OCI-LY3 (cell line): ENCODE measurements around the gene MUC13.

Experiments
- H2AFZ ChIP-seq: fragments of 200-600, 300-600 bp; shearing (Covaris generic); 2 replicates; pipeline ENCODE4 v1.6.0; 2014; ENCODE audit warnings: antibody characterized with exemption, low read depth, low read length
- H3K27ac ChIP-seq: fragments of 200-600, 300-600 bp; sonication (generic); 2 replicates; pipeline ENCODE4 v1.5.1; 2014; ENCODE audit warnings: mild to moderate bottlenecking, low read length, moderate library complexity, mixed read lengths
- H3K27me3 ChIP-seq: fragments of 200-600, 300-600 bp; sonication (generic); 2 replicates; pipeline ENCODE4 v1.6.1; 2014; ENCODE audit warnings: low read depth, low read length, mixed read lengths
- H3K36me3 ChIP-seq: fragments of 200-600, 300-600 bp; sonication (generic); replicated peaks from 2 replicates; pipeline ENCODE3; 2014; ENCODE audit warnings: low read depth, low read length, mixed read lengths
- H3K4me1 ChIP-seq: fragments of 300-600, 200-600 bp; sonication (generic); 2 replicates; pipeline ENCODE4 v1.6.1; 2014; ENCODE audit warnings: low read length, mixed read lengths
- H3K4me2 ChIP-seq: fragments of 200-600, 300-600 bp; sonication (generic); 2 replicates; pipeline ENCODE4 v1.6.1; 2014; ENCODE audit warnings: low read length, mixed read lengths
- H3K4me3 ChIP-seq: fragments of 300-600, 200-600 bp; sonication (generic); 2 replicates; pipeline ENCODE4 v1.5.1; 2014; ENCODE audit warnings: antibody characterized with exemption, mild to moderate bottlenecking, low read length, moderate library complexity
- H3K79me2 ChIP-seq: fragments of 300-600, 200-600 bp; shearing (Covaris generic); 2 replicates; pipeline ENCODE4 v1.6.1; 2014; ENCODE audit warnings: mild to moderate bottlenecking, low read length, mixed read lengths
- H3K9ac ChIP-seq: fragments of 300-600, 200-600 bp; shearing (Covaris generic); 2 replicates; pipeline ENCODE4 v1.6.0; 2014; ENCODE audit warnings: mild to moderate bottlenecking, low read length, moderate library complexity
- H3K9me3 ChIP-seq: fragments of 200-600, 300-600 bp; shearing (Covaris generic); 2 replicates; pipeline ENCODE4 v1.6.1; 2014; ENCODE audit warnings: low read length, mixed read lengths; ENCODE audit not compliant: insufficient read depth
- H4K20me1 ChIP-seq: fragments of 200-600, 300-600 bp; sonication (generic); 2 replicates; pipeline ENCODE4 v1.6.1; 2016; ENCODE audit warnings: low read length, mixed read lengths; ENCODE audit not compliant: insufficient read depth
- CTCF ChIP-seq: fragments of 200-600, 300-600 bp; sonication (generic); IDR thresholded peaks from 2 replicates; pipeline ENCODE4 v1.5.1; 2014; ENCODE audit warnings: antibody characterized with exemption, low read length, low read depth
- EZH2phosphoT487 ChIP-seq: fragments of 200-600 bp; shearing (Covaris generic); IDR thresholded peaks from 2 replicates; pipeline ENCODE4 v1.6.1; 2018; ENCODE audit warnings: antibody characterized with exemption, mixed run types, low read depth

The MUC13 gene

GRCh38 chr3:124951511-124952281, 17.1 kb upstream of the MUC13 start:
- Histone ChIP-seq H3K27me3 (peaks cover 4% of the 10 kb centered on the region; the same call in 1 of the 2 replicates), H3K27ac (no peak overlapping the region), H3K9me3 (no peaks in the 10 kb centered on the region), H2AFZ (no peak overlapping the region), H3K4me1 (no peaks in the 10 kb centered on the region), H4K20me1 (no peaks in the 10 kb centered on the region), H3K4me3 (no peak overlapping the region), H3K36me3 (no peaks in the 10 kb centered on the region), H3K4me2 (no peak overlapping the region), H3K9ac (no peak overlapping the region), H3K79me2 (no peaks in the 10 kb centered on the region)
- TF ChIP-seq EZH2phosphoT487 (no peak), CTCF (no peak)

GRCh38 chr3:124950026-124950425, 15.5 kb upstream of the MUC13 start:
- Histone ChIP-seq H4K20me1 (no peaks in the 10 kb centered on the region), H3K9ac (no peak overlapping the region), H3K9me3 (no peaks in the 10 kb centered on the region), H2AFZ (no peak overlapping the region), H3K79me2 (no peaks in the 10 kb centered on the region), H3K36me3 (no peaks in the 10 kb centered on the region), H3K27me3 (peaks cover 4% of the 10 kb centered on the region; the same call in 1 of the 2 replicates), H3K27ac (no peak overlapping the region), H3K4me3 (no peak overlapping the region), H3K4me2 (no peak overlapping the region), H3K4me1 (no peaks in the 10 kb centered on the region)
- no peak for TF ChIP-seq EZH2phosphoT487

GRCh38 chr3:124942613-124943012, 8.1 kb upstream of the MUC13 start:
- peaks cover 4% of the 10 kb centered on the region; the same call in 1 of the 2 replicates for H3K27me3 ChIP-seq
- no peaks in the 10 kb centered on the region for H4K20me1 ChIP-seq
- H3K9me3 ChIP-seq, result no peaks in the 10 kb centered on the region
- no peaks in the 10 kb centered on the region for H3K36me3 ChIP-seq
- TF ChIP-seq EZH2phosphoT487 (no peak), CTCF (no peak)
- H3K4me2 ChIP-seq, result no peak overlapping the region
- no peak overlapping the region for H3K9ac ChIP-seq
- H3K4me3 ChIP-seq, result no peak overlapping the region
- H3K27ac ChIP-seq, result no peak overlapping the region
- H3K79me2 ChIP-seq, result no peaks in the 10 kb centered on the region
- no peak overlapping the region for H2AFZ ChIP-seq
- H3K4me1 ChIP-seq, result no peaks in the 10 kb centered on the region

GRCh38 chr3:124941771-124942170, 7.2 kb upstream of the MUC13 start:
- no peaks in the 10 kb centered on the region for H3K4me1 ChIP-seq
- no peak overlapping the region for H2AFZ ChIP-seq
- H4K20me1 ChIP-seq, result no peaks in the 10 kb centered on the region
- H3K4me3 ChIP-seq, result no peak overlapping the region
- H3K9ac ChIP-seq, result no peak overlapping the region
- no peaks in the 10 kb centered on the region for H3K9me3 ChIP-seq
- H3K36me3 ChIP-seq, result no peaks in the 10 kb centered on the region
- peaks cover 4% of the 10 kb centered on the region; the same call in 1 of the 2 replicates for H3K27me3 ChIP-seq
- H3K4me2 ChIP-seq, result no peak overlapping the region
- no peak overlapping the region for H3K27ac ChIP-seq
- no peaks in the 10 kb centered on the region for H3K79me2 ChIP-seq
- TF ChIP-seq EZH2phosphoT487 (no peak), CTCF (no peak)
